Measurements from ENCODE around the gene SURF1.

SURF1 gene

DNA sequence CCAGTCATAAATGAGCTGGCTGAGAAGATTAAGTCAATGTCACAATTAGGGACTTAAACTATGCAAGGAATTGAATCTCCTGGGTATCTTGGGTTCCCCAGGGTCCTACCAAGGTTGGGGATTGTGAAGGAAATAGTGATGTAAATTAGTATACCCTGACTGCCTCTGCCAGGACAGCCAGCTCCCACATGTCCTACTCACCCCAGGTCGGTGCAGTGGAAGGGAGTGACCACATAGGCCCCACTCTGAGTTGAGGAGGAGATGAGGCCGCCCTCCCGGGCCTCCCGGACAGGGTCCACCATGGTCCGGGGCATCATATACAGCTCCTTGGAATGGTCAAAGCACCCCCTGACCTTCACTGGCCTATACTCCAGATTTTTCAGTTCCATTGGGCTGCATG, 2.7 kb downstream of the SURF1 start:
- TF ChIP-seq, protein P1, sequence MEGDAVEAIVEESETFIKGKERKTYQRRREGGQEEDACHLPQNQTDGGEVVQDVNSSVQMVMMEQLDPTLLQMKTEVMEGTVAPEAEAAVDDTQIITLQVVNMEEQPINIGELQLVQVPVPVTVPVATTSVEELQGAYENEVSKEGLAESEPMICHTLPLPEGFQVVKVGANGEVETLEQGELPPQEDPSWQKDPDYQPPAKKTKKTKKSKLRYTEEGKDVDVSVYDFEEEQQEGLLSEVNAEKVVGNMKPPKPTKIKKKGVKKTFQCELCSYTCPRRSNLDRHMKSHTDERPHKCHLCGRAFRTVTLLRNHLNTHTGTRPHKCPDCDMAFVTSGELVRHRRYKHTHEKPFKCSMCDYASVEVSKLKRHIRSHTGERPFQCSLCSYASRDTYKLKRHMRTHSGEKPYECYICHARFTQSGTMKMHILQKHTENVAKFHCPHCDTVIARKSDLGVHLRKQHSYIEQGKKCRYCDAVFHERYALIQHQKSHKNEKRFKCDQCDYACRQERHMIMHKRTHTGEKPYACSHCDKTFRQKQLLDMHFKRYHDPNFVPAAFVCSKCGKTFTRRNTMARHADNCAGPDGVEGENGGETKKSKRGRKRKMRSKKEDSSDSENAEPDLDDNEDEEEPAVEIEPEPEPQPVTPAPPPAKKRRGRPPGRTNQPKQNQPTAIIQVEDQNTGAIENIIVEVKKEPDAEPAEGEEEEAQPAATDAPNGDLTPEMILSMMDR (IDR thresholded peaks at IDR 0.05; ENCODE audit: insufficient read depth, low read depth, low read length, missing control alignments): no peak
- H3K4me3 ChIP-seq (ENCODE audit: low read length): no peak overlapping the region
- no peak for DNase-seq (ENCODE audit: low read depth)

DNA sequence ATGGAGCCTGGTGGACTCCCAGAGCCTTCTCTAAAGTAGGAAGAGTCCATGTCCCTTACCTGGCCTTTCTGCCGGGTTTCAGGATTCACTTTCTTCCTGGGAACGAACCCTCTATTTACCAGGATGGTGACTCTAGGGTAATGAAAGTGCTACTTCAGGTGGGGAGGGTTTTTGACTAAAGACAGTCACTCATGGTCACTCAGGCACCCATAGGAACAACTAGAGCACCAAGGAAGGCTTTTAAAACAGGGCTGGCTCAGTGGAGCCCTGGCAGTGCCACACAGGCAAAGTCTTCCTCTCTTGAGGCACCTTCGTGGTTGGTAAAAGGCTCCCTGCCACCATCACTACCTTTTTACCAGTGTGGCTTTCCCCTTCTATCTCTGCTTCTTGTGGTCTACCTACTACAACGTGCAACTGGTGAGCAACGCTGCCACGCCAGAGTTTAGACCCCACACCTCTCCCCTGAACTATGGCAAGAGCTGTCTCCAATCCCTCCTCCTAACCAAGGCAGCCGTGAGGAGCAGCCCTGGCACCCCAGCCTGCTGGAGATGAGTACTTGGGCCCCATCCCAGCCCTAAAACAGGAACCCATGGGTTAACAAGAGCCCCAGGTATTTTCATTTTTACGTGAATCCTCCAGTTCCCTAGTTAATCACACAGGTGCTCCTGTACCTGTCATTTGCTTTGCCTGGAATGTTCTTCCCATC, 3.5 kb downstream of the SURF1 start:
- no peak for DNase-seq (ENCODE audit: low read depth)
- no peak overlapping the region for H3K4me3 ChIP-seq (ENCODE audit: low read length)
- TF ChIP-seq, protein P1 (IDR thresholded peaks at IDR 0.05; ENCODE audit: insufficient read depth, low read depth, low read length, missing control alignments): no peak

DNA sequence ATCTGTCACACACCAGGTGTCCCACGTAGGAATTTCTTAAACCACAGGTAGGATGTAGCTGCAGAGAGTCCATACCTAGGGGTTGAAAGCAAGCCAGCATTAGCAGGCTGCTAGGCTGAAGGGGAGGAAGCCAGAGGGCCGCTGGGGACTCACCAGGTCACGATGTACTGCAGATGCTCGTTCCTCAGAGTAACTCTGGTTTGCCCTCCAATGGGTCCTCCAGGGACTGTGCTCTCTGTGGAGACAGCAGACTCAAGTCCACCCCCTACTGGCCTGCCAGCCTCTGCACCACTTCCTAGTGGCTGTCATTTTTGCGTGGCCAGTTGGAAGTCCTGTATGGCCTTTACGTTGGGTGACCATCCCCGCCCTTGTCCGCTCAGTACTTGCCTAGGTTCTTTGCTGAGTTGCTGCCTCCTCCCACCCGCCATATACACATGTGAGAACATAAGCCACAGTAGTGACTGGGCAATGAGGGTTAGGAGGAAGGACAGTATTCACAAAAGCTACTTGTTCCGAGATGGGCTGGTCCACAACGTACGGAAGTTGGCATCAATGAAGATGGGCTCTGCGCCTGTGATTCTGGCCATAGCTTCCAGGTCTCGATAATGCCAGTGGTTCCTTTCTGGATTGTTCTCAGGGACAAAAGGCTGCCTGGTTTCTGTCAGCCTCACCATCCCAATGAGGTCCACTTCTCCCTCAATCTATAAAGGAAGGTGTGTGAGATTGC, 4.2 kb downstream of the SURF1 start:
- TF ChIP-seq, protein P1 (IDR thresholded peaks at IDR 0.05; ENCODE audit: insufficient read depth, low read depth, low read length, missing control alignments): peak; percentile 70
- no peak overlapping the region for H3K4me3 ChIP-seq (ENCODE audit: low read length)
- peak; percentile 76 for DNase-seq (ENCODE audit: low read depth)

DNA sequence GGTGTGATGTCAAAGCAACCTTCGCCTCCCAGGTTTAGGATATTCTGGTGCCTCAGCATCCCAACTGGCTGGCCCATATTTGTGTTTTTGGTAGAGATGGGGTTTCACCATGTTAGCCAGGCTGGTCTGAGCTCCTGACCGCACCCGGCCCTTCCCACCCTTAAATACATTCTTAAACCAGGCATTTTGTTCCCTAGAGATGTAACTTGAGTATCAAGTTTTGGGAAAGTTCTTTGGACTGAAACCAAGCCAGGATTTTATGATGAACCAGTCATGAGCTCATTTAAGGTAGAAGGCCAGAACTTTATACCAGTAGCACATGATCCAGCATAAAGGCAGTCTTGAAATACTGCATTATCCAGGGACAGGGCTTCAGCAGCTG, 4.8 kb downstream of the SURF1 start:
- no peak for DNase-seq (ENCODE audit: low read depth)
- TF ChIP-seq, protein P1 (IDR thresholded peaks at IDR 0.05; ENCODE audit: insufficient read depth, low read depth, low read length, missing control alignments): no peak
- H3K4me3 ChIP-seq (ENCODE audit: low read length): no peak overlapping the region

DNA sequence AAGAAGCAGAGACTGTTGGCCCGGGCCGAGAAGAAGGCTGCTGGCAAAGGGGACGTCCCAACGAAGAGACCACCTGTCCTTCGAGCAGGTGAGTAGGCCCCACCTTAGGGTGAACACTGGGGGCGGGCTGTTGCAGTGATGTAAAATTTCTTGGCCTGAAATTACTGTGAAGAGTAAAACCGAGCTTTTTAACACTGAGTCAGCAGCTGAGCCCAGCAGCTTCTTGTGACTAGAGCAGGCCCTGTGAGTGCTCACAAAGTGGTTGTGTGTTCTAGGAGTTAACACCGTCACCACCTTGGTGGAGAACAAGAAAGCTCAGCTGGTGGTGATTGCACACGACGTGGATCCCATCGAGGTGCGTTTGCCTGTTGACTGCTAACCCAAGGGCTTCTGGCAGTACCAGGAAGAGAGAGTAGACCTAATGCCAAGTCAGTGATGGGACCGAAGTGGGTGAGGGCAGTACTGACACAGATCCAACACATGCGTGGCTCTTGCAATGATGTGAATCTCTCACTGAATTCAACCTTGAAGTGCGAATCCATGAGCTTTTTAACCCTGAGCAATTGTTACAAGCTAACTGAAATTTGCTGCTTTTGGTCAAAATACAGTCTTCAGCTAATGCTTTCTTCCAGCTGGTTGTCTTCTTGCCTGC, 6.2 kb downstream of the SURF1 start:
- peak overlapping the region; percentile 92 for H3K4me3 ChIP-seq (ENCODE audit: low read length)
- DNase-seq (ENCODE audit: low read depth): no peak
- TF ChIP-seq, protein P1 (IDR thresholded peaks at IDR 0.05; ENCODE audit: insufficient read depth, low read depth, low read length, missing control alignments): no peak

DNA sequence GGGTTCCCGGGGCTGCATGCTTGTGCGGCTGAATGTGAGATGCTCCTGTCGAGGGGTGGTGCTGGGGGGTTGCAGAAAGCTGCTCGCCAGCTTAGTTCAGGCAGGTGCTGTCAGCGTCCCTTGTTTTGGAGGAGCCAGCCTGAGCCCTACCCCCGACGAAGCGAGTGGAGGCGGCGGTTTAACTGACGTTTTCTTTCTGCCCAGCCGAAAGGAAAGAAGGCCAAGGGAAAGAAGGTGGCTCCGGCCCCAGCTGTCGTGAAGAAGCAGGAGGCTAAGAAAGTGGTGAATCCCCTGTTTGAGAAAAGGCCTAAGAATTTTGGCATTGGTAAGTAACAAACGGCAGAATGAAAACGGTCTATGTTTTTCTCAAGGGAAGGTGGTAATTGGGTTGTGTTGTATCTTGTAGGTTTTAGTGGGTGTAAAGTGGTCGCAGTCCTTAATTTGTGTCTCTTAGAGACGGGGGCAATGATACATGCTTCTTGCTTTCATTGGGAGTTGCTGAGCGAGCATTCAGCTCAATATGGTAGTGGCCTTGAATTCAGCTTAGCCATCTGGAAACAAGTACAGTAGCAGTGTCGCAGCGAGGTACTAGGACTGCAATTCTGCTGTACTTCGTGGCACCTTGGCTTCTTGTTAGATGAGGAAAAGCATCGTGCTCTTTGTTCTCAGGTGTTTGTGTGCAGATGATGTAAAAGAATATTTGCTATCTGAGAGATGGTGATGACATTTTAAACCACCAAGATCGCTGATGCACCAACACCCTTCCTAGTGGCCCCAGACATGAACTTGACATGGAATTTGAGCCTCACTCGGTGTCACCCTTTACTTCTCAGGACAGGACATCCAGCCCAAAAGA, 7.3 kb downstream of the SURF1 start:
- TF ChIP-seq, protein P1 (IDR thresholded peaks at IDR 0.05; ENCODE audit: insufficient read depth, low read depth, low read length, missing control alignments): no peak
- no peak for DNase-seq (ENCODE audit: low read depth)
- H3K4me3 ChIP-seq (ENCODE audit: low read length): peak overlapping the region; percentile 92

Measured in epithelial cell of esophagus (primary cell).